ENCODE data around the gene AKAP13. TPM values are rescaled to one million over a fixed set of nuclear protein-coding genes. Genes with fewer than 3 reads are reported as not detected.

The AKAP13 gene
- total and polyA plus RNA-seq, 3 donors from 2014 or later: 79.5 to 207 (median 187) TPM

DNA sequence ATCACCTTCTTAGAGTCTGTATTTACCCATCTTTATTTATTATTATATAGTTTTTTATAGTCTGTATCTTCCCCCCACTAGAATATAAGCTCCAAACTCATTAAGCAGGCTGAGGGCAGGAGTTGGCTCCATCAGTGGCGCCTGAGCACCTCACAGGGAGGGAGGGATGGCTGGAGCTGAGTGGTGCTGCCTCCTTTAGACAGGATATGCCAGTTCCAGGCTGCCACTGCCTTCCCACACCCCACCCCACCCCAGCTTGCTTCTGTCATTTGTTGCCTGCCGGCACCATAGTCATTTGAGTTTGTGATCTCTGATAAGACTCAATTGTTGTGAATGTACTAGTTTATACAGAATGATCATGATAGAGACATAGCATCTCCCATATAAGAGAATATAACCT is 328.8 kb downstream of the AKAP13 start:
- DNase-seq: no peak
- TF ChIP-seq, protein P1, sequence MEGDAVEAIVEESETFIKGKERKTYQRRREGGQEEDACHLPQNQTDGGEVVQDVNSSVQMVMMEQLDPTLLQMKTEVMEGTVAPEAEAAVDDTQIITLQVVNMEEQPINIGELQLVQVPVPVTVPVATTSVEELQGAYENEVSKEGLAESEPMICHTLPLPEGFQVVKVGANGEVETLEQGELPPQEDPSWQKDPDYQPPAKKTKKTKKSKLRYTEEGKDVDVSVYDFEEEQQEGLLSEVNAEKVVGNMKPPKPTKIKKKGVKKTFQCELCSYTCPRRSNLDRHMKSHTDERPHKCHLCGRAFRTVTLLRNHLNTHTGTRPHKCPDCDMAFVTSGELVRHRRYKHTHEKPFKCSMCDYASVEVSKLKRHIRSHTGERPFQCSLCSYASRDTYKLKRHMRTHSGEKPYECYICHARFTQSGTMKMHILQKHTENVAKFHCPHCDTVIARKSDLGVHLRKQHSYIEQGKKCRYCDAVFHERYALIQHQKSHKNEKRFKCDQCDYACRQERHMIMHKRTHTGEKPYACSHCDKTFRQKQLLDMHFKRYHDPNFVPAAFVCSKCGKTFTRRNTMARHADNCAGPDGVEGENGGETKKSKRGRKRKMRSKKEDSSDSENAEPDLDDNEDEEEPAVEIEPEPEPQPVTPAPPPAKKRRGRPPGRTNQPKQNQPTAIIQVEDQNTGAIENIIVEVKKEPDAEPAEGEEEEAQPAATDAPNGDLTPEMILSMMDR (IDR thresholded peaks at IDR 0.05): no peak
- no peak for TF ChIP-seq POLR2A (IDR thresholded peaks at IDR 0.05)
- 83% methylated on average over 2 of the region's 2 CpGs for WGBS, 2 donors
- H3K4me3 ChIP-seq: no peak overlapping the region
- no peaks in the 10 kb centered on the region for H3K36me3 ChIP-seq (ENCODE audit: low read depth, missing control alignments)
- H3K27me3 ChIP-seq: no peaks in the 10 kb centered on the region
- H3K9me3 ChIP-seq: no peaks in the 10 kb centered on the region
- intact Hi-C loops (cut with DNase I; ENCODE audit: low total_unique reads): no loop called here
- peaks cover 34% of the 10 kb centered on the region for H3K4me1 ChIP-seq
- peak overlapping the region in 1 of 2 donors; percentile 91 for H3K27ac ChIP-seq

DNA sequence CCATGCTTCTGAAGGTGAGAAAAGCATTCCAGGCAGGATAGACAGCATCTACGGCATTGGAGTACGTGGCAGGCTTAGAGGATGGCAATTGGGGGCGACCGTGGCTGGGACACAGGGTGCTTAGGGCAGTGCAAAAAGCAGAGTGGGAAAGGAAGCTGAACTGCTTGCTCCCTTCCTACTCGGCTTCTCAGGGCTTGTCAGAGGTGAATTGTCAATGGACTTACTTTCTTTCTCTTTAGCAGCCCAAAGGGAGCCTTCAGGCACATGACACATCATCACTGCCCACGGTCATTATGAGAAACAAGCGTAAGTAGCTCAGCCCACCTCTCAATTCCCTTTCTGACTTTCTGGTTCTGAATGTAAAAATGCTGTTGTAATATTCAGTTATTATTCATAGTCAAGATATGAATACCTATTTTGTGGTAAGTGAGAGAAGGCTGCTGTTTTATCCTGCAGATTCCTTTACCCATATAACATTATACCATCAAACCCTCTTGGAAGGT is 330.0 kb downstream of the AKAP13 start:
- no peak for DNase-seq
- H3K4me1 ChIP-seq: peaks cover 25% of the 10 kb centered on the region
- H3K27ac ChIP-seq: no peak overlapping the region
- H3K4me3 ChIP-seq: no peak overlapping the region
- WGBS, 2 donors: 95 to 96% methylated on average over 7 of the region's 7 CpGs
- no peaks in the 10 kb centered on the region for H3K36me3 ChIP-seq (ENCODE audit: low read depth, missing control alignments)
- no peaks in the 10 kb centered on the region for H3K27me3 ChIP-seq
- no peak for TF ChIP-seq POLR2A (IDR thresholded peaks at IDR 0.05)
- TF ChIP-seq, protein P1 (IDR thresholded peaks at IDR 0.05): no peak
- no peaks in the 10 kb centered on the region for H3K9me3 ChIP-seq
- intact Hi-C loops (cut with DNase I; ENCODE audit: low total_unique reads): no loop called here

DNA sequence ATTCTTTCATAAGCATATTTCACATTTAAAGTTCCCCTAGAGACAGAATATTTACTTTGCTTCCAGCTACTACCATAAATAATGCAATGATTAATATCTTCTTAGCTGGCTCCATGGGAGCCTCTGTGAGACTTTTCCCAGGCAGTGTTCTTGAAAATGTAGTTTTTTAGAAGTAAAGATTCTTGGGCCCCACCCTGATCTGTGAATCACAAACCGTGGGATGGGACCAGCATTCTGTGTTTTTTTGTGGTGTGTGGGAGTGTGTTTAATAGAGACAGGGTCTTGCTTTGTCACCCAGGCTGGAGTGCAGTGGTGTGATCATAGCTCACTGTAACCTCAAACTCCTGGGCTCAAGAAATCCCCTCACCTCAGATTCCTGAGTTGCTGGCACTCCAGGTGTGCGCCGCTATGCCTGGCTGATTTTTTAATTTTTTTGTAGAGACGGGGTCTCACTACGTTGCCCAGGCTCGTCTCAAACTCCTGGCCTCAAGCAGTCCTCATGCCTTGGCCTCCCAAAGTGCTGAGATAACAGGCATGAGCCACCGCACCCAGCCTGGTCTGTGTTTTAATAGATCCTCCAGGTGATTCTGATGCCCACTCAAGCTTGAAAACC is 331.3 kb downstream of the AKAP13 start:
- no peaks in the 10 kb centered on the region for H3K36me3 ChIP-seq (ENCODE audit: low read depth, missing control alignments)

DNA sequence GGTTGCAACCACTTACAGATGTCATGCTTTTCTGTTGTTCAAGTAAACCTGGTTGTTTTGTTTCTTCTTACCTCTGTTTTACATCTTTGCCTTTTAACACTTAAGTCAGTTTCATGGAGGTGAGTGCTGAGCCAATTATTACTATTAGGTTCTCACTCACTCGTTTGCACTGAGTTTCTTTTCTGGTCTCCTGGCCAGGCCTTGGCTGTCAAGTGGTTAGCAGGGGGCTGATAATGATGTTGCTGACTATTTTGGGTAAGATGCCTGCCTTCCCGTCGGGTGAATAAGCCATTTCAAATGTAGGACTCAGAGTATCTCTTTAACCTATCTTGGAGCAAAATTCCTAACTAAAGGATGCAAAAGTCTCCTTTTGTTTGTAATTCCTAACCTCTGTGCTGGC is 335.9 kb downstream of the AKAP13 start:
- WGBS, 2 donors: 75 to 85% methylated on average over 3 of the region's 3 CpGs

More for the DNA sequence above, 331.3 kb downstream of the AKAP13 start:
- peaks cover 19% of the 10 kb centered on the region for H3K4me1 ChIP-seq
- WGBS, 2 donors: 90 to 92% methylated on average over 7 of the region's 7 CpGs
- H3K9me3 ChIP-seq: no peaks in the 10 kb centered on the region
- no peaks in the 10 kb centered on the region for H3K27me3 ChIP-seq
- TF ChIP-seq POLR2A (IDR thresholded peaks at IDR 0.05): no peak
- TF ChIP-seq, protein P1 (IDR thresholded peaks at IDR 0.05): no peak
- no peak overlapping the region for H3K4me3 ChIP-seq
- no peak overlapping the region for H3K27ac ChIP-seq
- intact Hi-C loops (cut with DNase I; ENCODE audit: low total_unique reads): no loop called here
- DNase-seq: no peak

More for the DNA sequence above, 335.9 kb downstream of the AKAP13 start:
- Histone ChIP-seq H3K4me3 (no peak overlapping the region), H3K27ac (no peak overlapping the region), H3K4me1 (no peaks in the 10 kb centered on the region), H3K9me3 (no peaks in the 10 kb centered on the region), H3K27me3 (no peaks in the 10 kb centered on the region), H3K36me3 (ENCODE audit: low read depth, missing control alignments) (no peaks in the 10 kb centered on the region)
- TF ChIP-seq POLR2A (IDR thresholded peaks at IDR 0.05): no peak
- TF ChIP-seq, protein P1 (IDR thresholded peaks at IDR 0.05): no peak
- DNase-seq: no peak
- intact Hi-C loops (cut with DNase I; ENCODE audit: low total_unique reads): no loop called here

Data from testis (tissue), 3 donors.